K562 (cell line): ENCODE measurements around the gene UBE2G2. TPM values are rescaled to one million over a fixed set of nuclear protein-coding genes. Genes with fewer than 3 reads are reported as not detected.
A peak's percentile ranks its signal among the peaks of the same experiment; 100 is the strongest.

ENCODE experiments used
- JUNB ChIP-seq: fragments of 450-650 bp; formaldehyde crosslinking; conservative IDR thresholded peaks from 2 replicates; pipeline ENCODE4 v1.4.0; 2020; ENCODE audit warnings: mild to moderate bottlenecking
- KDM5B ChIP-seq: fragments of 200-600 bp; sonication (generic); IDR thresholded peaks from 2 replicates; pipeline ENCODE4 v1.6.1; 2012; ENCODE audit warnings: low read depth, mild to moderate bottlenecking, moderate library complexity, low read length, control low read depth, inconsistent platforms; ENCODE audit not compliant: insufficient replicate concordance
- SPI1 ChIP-seq: IDR thresholded peaks from 2 replicates; pipeline ENCODE4 v1.6.1; 2011; ENCODE audit warnings: low read depth, low read length, control low read depth, borderline replicate concordance
- polyA plus RNA-seq, 8 experiments: library from polyadenylated mRNA; depleted of rRNA in 4 of 8; stranded (reverse) in 5 of 8; unstranded in 3 of 8; fragments of >200 nt; fragmentation: Nextera tagmentation in 2 of 8; fragmentation: Illumina TruSeq in 1 of 8; extraction: Ambion mirVana in 2 of 8; extraction: Trizol in 1 of 8; gene quantifications; 2 replicates each; pipeline versions ENCODE4 v1.2.1 to v1.2.3, GENCODE V29; 2011 to 2014; ENCODE audit warnings: inconsistent platforms in 1 of 8, missing spikeins in 1 of 8
- total RNA-seq, 7 experiments: library from RNA; depleted of rRNA in 6 of 7; stranded (reverse); fragments of >200 nt in 6 of 7; fragmentation: Illumina TruSeq in 2 of 7; extraction: Trizol in 2 of 7; gene quantifications; 2 replicates each; pipeline versions ENCODE4 v1.2.1 to v1.2.3, GENCODE V29; 2011 to 2021; ENCODE audit warnings: low replicate concordance in 1 of 7
- TF ChIP-seq, protein P1 (sequence below): fragments of 250-450 bp; sonication (Bioruptor Pico); IDR thresholded peaks from 2 replicates; pipeline ENCODE4 v1.8.0; 2021; ENCODE audit warnings: mild to moderate bottlenecking, moderate library complexity
- TF ChIP-seq, protein P2 (sequence below): sonication (generic); formaldehyde crosslinking; IDR thresholded peaks from 2 replicates; pipeline ENCODE4 v1.8.0; 2023; ENCODE audit warnings: mild to moderate bottlenecking, missing genetic modification reagents
- TF ChIP-seq, protein P3 (sequence below), 2 experiments: fragments of 450-650 bp; formaldehyde crosslinking in 1 of 2; IDR thresholded peaks; 2 replicates each; pipeline versions ENCODE4 v1.4.0 to v1.6.1; 2014 to 2020; ENCODE audit warnings: mild to moderate bottlenecking in 2 of 2, borderline replicate concordance in 1 of 2, low read depth in 1 of 2
- TF ChIP-seq, protein P4 (sequence below): IDR thresholded peaks from 3 replicates; pipeline ENCODE4 v1.6.1; 2011; ENCODE audit warnings: borderline replicate concordance, mild to moderate bottlenecking; ENCODE audit not compliant: insufficient read length, insufficient read depth

Gene UBE2G2
- total and polyA plus RNA-seq, 9 of the 15 experiments (the other 6 are each of a cell fraction or from before 2014, with no cell fraction given) = 47.5 to 225 (median 140) TPM

DNA sequence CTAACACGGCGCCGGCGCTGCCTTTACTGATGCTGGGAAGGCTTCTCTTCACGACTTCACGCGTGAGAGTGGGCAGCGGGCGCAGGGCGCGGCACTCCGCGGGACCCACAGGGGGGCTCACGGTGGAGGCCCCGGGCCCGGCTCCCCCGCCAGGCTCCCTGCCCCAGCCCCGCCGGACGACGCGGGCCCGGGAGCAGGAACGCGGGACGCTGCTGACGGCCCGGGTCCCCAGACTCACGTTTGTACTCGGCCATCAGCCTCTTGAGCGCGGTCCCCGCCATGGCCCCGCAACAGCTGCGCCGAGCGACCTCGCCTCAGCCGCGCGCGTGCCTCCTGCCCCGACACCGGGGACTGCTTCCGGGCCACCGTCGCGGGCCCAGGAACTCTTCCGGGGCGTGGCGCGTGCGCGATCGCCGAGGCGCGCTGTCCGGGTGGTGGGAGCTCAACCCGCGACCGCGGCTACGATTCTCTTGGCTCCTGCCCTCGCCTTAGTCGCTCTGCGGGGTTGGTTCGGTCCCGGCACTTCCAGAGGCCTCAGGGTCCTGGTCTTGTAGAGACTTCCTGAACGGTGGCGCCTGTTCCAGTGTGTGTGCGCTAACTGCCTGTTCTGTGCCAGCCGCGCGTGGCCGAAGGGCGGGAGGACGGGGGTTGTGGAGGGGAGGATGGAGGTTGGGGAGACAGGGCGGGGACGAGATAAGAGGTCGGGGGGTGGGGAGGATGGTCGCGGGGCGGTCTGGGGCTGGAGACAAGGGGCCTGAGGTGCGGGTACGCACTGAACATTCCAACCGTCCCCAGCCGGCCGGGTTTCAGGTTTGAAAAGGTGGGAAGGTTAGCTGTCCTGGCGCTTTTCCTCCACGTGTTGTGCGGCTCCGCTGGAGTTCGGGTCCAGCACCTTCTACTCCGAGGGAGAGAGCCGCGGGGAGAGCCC, at the start of gene UBE2G2 (continued):
- TF ChIP-seq, protein P1, sequence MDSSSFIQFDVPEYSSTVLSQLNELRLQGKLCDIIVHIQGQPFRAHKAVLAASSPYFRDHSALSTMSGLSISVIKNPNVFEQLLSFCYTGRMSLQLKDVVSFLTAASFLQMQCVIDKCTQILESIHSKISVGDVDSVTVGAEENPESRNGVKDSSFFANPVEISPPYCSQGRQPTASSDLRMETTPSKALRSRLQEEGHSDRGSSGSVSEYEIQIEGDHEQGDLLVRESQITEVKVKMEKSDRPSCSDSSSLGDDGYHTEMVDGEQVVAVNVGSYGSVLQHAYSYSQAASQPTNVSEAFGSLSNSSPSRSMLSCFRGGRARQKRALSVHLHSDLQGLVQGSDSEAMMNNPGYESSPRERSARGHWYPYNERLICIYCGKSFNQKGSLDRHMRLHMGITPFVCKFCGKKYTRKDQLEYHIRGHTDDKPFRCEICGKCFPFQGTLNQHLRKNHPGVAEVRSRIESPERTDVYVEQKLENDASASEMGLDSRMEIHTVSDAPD (CRISPR knock-in tag) = no peak
- peak; percentile 93 for TF ChIP-seq KDM5B
- no peak for TF ChIP-seq JUNB (CRISPR knock-in tag)
- TF ChIP-seq, protein P2, sequence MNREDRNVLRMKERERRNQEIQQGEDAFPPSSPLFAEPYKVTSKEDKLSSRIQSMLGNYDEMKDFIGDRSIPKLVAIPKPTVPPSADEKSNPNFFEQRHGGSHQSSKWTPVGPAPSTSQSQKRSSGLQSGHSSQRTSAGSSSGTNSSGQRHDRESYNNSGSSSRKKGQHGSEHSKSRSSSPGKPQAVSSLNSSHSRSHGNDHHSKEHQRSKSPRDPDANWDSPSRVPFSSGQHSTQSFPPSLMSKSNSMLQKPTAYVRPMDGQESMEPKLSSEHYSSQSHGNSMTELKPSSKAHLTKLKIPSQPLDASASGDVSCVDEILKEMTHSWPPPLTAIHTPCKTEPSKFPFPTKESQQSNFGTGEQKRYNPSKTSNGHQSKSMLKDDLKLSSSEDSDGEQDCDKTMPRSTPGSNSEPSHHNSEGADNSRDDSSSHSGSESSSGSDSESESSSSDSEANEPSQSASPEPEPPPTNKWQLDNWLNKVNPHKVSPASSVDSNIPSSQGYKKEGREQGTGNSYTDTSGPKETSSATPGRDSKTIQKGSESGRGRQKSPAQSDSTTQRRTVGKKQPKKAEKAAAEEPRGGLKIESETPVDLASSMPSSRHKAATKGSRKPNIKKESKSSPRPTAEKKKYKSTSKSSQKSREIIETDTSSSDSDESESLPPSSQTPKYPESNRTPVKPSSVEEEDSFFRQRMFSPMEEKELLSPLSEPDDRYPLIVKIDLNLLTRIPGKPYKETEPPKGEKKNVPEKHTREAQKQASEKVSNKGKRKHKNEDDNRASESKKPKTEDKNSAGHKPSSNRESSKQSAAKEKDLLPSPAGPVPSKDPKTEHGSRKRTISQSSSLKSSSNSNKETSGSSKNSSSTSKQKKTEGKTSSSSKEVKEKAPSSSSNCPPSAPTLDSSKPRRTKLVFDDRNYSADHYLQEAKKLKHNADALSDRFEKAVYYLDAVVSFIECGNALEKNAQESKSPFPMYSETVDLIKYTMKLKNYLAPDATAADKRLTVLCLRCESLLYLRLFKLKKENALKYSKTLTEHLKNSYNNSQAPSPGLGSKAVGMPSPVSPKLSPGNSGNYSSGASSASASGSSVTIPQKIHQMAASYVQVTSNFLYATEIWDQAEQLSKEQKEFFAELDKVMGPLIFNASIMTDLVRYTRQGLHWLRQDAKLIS (CRISPR knock-in tag) = peak; percentile 48; the same call in 1 of the 2 replicates
- TF ChIP-seq, protein P3, sequence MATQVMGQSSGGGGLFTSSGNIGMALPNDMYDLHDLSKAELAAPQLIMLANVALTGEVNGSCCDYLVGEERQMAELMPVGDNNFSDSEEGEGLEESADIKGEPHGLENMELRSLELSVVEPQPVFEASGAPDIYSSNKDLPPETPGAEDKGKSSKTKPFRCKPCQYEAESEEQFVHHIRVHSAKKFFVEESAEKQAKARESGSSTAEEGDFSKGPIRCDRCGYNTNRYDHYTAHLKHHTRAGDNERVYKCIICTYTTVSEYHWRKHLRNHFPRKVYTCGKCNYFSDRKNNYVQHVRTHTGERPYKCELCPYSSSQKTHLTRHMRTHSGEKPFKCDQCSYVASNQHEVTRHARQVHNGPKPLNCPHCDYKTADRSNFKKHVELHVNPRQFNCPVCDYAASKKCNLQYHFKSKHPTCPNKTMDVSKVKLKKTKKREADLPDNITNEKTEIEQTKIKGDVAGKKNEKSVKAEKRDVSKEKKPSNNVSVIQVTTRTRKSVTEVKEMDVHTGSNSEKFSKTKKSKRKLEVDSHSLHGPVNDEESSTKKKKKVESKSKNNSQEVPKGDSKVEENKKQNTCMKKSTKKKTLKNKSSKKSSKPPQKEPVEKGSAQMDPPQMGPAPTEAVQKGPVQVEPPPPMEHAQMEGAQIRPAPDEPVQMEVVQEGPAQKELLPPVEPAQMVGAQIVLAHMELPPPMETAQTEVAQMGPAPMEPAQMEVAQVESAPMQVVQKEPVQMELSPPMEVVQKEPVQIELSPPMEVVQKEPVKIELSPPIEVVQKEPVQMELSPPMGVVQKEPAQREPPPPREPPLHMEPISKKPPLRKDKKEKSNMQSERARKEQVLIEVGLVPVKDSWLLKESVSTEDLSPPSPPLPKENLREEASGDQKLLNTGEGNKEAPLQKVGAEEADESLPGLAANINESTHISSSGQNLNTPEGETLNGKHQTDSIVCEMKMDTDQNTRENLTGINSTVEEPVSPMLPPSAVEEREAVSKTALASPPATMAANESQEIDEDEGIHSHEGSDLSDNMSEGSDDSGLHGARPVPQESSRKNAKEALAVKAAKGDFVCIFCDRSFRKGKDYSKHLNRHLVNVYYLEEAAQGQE (IDR thresholded peaks at IDR 0.05; ENCODE audit: borderline replicate concordance) = peak; percentile 9; the same call in 1 of the 2 replicates
- TF ChIP-seq, protein P3 (CRISPR knock-in tag; IDR thresholded peaks at IDR 0.05; ENCODE audit: low read depth) = peak; percentile 66; the same call in 1 of the 2 replicates
- no peak for TF ChIP-seq SPI1
- TF ChIP-seq, protein P4, sequence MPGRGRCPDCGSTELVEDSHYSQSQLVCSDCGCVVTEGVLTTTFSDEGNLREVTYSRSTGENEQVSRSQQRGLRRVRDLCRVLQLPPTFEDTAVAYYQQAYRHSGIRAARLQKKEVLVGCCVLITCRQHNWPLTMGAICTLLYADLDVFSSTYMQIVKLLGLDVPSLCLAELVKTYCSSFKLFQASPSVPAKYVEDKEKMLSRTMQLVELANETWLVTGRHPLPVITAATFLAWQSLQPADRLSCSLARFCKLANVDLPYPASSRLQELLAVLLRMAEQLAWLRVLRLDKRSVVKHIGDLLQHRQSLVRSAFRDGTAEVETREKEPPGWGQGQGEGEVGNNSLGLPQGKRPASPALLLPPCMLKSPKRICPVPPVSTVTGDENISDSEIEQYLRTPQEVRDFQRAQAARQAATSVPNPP = no peak
